Stomach (tissue), 4 donors: ENCODE measurements around the gene TMEM132E.

Experiments used
- EP300 ChIP-seq: sonication (generic); formaldehyde crosslinking; IDR thresholded peaks from one replicate; pipeline ENCODE4 v1.6.1; 2017; ENCODE audit warnings: antibody characterized with exemption
- POLR2A ChIP-seq, 4 donors: fragments of 450-650 bp; IDR thresholded peaks; one replicate each; pipeline ENCODE4 v1.6.1; 2016; ENCODE audit warnings: antibody characterized with exemption in 4 of 4, control low read depth in 2 of 4, mild to moderate bottlenecking in 1 of 4, moderate library complexity in 1 of 4
- POLR2AphosphoS5 ChIP-seq, 3 donors: sonication (generic); formaldehyde crosslinking; IDR thresholded peaks; one replicate each; pipeline ENCODE4 v1.6.1; 2016; ENCODE audit warnings: antibody characterized with exemption in 3 of 3
- TF ChIP-seq, protein P1 (sequence below), 7 experiments: fragments of 450-650 bp in 4 of 7; fragments of 200-600 bp in 3 of 7; sonication (generic) in 3 of 7; IDR thresholded peaks; one replicate each; pipeline ENCODE4 v1.5.1; 2016 to 2019; ENCODE audit warnings: antibody characterized with exemption in 7 of 7, control low read depth in 2 of 7, mild to moderate bottlenecking in 1 of 7

- TF ChIP-seq, protein P1, sequence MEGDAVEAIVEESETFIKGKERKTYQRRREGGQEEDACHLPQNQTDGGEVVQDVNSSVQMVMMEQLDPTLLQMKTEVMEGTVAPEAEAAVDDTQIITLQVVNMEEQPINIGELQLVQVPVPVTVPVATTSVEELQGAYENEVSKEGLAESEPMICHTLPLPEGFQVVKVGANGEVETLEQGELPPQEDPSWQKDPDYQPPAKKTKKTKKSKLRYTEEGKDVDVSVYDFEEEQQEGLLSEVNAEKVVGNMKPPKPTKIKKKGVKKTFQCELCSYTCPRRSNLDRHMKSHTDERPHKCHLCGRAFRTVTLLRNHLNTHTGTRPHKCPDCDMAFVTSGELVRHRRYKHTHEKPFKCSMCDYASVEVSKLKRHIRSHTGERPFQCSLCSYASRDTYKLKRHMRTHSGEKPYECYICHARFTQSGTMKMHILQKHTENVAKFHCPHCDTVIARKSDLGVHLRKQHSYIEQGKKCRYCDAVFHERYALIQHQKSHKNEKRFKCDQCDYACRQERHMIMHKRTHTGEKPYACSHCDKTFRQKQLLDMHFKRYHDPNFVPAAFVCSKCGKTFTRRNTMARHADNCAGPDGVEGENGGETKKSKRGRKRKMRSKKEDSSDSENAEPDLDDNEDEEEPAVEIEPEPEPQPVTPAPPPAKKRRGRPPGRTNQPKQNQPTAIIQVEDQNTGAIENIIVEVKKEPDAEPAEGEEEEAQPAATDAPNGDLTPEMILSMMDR (IDR thresholded peaks at IDR 0.05), result no peak
- TF ChIP-seq POLR2A (IDR thresholded peaks at IDR 0.05), result no peak
- no peak for TF ChIP-seq POLR2AphosphoS5 (IDR thresholded peaks at IDR 0.05)
- no peak for TF ChIP-seq EP300
These were observed 102.9 kb downstream of the TMEM132E start for GRCh38 chr17:34682305-34682704.
